Anterior cingulate cortex (tissue), 58 donors: ENCODE measurements around the gene CELF5.
"Not testable (repeated sequence)": the region's sequence is repeated elsewhere in the genome, so short reads cannot be mapped to it uniquely, and the experiment has no call there.

Experiments
- DNase-seq, 58 donors: peaks; one replicate each; lab custom pipeline; 2025; lab: John Stamatoyannopoulos, UW

CELF5 gene

GRCh38 chr19:3234800-3235199 lies 10.3 kb downstream of the CELF5 start:
- no peak for DNase-seq

DNA sequence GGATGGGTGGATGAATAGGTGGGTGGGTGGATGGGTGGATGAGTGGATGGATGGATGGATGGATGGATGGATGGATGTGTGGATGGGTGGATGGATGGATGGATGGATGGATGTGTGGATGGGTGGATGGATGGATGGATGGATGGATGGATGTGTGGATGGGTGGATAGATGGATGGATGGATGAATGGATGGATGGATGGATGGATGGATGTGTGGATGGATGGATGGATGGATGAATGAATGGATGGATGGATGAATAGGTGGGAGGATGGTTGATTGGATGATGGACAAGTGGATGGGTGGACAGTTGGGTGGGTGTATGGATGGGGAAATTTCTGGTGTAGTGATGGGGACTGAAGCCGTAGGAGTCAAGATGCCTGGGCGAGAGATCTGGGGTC lies 11.1 kb downstream of the CELF5 start:
- DNase-seq: not testable (repeated sequence)

DNA sequence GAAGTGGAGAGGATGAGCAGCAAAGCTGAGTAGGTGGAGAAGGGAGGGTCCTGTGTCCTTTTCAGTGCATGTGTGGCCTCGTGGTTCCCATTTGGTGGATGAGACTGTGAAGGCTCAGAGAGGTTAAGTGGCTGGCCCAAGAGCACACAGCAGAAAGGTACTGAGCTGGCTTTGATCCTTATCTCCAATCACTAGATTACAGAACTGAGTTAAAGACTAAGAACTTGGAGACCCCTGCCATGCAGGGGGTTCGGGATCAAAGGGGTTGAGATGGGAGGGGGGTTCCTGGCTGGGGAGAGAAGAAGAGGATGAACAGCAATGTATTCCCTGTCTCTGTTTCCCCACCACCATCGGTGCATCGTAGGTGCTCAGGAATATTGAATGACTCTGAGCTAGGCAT lies 11.8 kb downstream of the CELF5 start:
- DNase-seq: no peak

DNA sequence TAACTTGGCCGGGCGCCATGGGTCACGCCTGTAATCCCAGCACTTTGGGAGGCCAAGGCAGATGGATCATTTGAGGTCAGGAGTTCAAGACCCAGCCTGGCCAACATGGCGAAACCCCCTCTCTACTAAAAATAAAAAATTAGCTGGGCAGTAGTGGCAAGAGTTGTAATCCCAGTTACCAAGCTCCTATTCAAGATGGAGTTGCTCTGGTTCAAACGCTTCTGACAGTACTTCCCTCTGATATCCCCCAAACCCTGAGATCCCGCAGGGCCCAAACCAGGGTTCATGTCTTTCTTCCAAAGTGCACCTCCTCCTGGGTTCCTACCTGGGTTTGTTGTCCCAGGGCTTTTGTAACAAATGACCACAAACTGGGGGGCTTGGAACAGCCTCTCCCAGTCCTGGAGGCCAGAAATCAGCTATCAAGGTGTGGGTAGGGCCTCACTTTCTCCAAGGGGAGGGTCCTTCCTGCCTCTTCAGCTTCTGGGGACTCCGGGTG lies 13.7 kb downstream of the CELF5 start:
- no peak for DNase-seq

DNA sequence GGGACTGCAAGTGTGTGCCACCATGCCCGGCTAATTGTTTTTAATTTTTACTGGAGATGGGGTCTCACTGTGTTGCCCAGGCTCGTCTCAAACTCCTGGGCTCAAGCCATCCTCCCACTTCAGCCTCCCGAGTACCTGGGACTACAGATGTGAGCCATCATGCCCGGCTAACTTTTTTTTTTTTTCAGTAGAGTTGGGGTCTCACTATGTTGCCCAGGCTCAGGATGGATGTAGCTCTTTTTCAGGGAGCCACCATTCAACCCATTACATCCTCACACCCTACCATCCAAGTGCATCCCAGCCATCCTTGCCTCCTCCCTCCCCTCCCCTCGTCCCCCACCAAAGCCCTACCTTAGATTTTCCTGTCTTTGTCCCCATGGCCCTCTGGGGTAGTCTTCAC lies 14.9 kb downstream of the CELF5 start:
- no peak for DNase-seq

DNA sequence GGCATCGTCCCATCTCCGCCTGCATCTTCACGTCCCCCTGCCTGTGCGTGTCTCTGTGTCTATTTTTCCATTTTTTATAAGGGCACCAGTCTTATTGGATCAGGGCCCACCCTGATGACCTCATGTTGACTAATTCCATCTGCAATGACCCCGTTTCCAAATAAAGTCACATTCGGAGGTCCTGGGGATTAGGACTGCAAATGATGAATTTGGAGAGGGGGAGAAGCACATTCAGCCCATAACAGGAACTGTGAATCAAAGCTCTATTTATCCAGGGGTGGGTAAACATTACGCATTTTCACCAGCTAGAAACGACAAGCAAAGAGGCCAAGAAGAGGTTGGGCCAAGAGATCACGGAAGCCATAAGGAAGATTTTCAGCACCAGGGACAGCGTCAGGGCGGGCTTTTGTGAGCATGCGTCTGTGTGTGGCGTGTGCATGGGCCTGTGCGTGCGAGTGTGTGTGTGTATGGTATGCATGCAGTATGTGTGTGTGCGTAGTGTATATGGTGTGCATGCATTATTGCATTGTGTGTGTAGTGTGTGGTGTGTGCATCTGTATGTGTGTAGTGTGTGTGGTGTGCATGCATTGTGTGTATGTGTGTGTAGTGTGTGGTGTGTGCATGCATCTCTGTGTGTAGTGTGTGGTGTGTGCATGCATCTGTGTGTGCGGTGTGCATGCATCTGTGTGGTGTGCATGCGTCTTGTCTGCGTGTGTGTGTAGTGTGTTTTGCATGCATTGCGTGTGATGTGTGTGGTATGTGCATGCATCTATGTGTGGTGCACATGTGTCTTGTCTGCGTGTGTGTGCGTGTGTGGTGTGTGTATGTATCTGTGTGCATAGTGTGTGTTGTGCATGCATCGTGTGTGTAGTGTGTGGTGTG lies 19.6 kb downstream of the CELF5 start:
- peak in 1 of 58 donors; percentile 5 for DNase-seq

- no peak for DNase-seq
Observed at GRCh38 chr19:3245050-3245449, 20.6 kb downstream of the CELF5 start.

- DNase-seq: no peak
Observed at GRCh38 chr19:3248728-3249326, 24.4 kb downstream of the CELF5 start.

- peak in 1 of 58 donors; percentile 22 for DNase-seq
Observed at GRCh38 chr19:3249408-3249807, 24.9 kb downstream of the CELF5 start.

GRCh38 chr19:3250675-3251074 lies 26.2 kb downstream of the CELF5 start:
- no peak for DNase-seq

DNA sequence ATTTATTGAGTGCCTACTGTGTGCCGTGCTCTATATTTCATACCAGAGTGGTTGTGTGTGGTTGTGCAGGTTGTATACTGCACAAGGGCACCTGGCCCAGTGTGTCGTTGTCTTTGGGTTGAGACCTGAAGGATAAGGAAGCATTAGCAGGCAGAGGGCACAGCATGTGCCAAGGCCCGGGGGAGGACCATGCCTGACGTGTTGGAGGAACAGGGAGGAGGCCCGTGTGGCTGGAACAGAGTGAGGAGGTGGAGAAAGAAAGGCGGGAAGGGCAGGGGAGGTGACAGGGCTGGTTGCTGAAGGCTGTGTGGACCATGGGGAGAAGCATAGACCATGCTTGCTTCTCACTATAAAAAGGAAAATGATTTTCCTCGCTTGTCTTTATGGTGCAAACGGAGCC lies 26.8 kb downstream of the CELF5 start:
- no peak for DNase-seq

GRCh38 chr19:3252650-3253049 lies 28.2 kb downstream of the CELF5 start:
- no peak for DNase-seq

DNA sequence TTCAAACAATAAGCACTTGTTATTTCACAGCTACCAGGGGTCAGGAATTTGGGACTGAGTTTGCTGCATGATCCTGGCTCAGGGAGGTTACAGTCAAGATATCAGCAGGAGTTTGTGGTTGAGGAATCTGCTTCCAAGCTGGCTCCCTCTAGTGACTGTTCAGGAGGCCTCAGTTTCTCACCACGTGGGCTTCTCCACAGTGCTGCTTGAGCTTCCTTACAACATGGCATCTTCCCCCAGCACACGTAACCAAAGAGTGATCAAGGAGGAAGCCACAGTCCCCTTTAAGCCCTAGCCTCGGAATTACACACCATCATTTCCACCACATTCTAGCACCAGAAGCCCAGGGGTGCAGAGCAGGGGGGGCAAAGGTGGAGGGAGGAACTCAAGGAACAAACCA lies 28.8 kb downstream of the CELF5 start:
- DNase-seq: no peak

DNA sequence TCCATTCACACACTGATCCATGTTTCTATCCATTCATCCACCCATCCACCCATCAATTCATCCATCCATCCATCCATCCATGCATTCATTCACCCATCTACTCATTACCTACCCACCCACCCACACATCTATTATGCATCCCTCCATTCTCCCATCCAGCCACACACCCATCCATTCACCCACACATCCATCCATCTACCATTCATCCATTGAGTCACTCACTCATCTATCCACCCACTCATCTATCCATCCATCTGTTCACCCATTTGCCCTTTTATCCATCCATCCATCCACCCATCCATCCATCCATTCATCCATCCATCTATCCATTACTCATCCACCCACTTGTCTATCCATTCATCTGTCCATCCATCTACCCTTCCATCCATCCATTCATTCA lies 30.1 kb downstream of the CELF5 start:
- no peak for DNase-seq

DNA sequence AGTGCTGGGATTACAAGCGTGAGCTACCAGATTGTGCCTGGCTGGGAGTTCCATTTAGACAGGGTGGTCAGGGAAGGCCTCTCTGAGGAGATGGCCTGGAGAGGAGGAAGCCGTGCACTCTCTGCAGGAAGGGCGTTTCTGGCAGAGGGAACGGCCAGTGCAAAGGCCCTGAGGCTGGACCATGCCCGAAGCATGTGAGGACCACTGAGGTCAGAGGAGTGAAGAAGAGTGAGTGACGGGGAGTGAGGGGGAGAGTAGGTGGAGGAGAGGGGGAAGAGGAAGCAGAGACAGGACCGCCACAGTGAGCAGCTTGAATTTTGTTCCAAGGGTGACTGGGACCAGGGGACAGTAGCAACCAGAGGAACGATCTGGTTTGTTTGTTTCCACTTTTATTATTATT lies 32.6 kb downstream of the CELF5 start:
- no peak for DNase-seq

- no peak for DNase-seq
Observed at GRCh38 chr19:3262362-3262761, 37.9 kb downstream of the CELF5 start.

- DNase-seq: no peak
Observed at GRCh38 chr19:3263866-3264265, 39.4 kb downstream of the CELF5 start.

DNA sequence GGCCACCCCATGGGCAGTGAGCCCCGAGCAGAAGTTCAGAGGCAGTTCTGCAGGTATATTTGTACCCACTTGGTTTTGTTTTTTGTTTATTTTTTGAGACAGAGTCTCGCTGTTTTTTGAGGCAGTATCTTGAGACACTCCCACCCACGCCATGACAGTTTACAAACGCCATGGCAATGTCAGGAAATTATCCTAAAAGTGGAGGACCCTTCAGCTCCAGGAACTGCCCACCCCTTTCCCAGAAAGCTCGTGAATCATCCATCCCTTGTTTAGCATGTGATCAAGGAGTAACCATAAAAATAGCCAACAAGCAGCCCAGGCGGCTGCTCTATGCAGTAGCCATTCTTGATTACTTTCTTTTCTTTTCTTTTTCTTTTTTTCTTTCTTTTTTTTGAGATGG lies 41.0 kb downstream of the CELF5 start:
- DNase-seq: peak in 1 of 58 donors; percentile 5

DNA sequence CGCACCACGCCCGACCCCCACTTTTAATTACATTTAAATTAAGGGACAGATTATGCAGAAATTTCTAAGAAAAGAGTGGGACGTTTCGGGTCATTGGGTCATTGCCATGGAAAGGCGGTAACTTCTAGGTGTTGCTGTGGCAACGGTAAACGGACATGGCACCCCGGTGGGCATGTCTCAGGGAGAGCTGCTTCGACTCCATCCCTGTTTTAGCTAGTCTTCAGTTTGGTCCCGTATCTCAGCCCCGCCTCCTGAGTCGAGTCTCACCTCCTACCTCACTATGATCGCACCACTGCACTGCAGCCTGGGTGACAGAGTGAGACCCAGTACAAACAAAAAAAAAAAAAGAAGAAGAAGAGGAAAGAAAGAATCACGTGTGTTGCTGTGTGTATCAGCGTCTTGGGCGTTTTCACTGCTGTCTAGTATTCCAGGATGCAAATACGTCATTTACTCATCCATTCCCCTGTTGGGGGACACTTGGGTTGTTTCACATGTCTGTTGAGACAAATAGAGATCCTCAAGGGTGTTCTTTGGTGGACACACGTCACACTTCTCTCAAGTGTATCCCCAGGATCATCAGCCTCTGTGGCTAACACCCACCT lies 41.7 kb downstream of the CELF5 start:
- no peak for DNase-seq

DNA sequence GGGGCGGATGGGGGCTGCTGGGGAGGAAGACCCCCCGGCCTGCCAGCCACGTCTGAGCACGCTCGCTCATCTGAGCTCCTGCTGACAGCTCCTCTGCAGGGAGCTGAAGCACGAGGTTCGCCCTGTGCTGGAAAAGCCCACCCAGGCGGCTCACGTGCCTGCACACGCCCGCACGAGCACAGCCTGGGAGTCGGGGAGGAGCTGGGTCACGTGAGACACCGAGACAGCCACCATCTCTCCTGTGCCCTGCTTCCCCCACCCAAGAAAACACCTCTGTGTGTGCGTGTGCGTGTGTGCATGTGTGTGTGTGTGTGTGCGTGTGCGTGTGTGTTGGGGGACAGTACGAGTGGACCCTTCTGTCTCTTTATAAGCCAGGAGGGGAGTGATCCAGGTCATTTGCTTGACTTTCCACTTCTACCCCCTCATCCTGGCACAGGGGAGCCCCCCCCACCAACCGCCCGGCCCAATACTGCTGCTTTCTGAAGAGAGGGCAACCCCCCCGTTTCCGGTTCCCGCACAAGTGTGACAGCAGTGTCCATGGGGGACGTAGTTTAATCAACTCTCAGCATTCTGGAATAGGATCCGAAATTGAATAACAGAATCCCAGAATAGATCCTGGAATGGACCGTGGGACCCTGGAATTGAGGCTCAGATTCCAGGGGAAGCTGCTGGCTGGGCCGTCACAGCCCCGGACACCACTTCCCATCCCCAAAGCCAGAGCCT lies 42.5 kb downstream of the CELF5 start:
- DNase-seq: peak in 31 of 58 donors; percentile 4 to 74 (median 32)

DNA sequence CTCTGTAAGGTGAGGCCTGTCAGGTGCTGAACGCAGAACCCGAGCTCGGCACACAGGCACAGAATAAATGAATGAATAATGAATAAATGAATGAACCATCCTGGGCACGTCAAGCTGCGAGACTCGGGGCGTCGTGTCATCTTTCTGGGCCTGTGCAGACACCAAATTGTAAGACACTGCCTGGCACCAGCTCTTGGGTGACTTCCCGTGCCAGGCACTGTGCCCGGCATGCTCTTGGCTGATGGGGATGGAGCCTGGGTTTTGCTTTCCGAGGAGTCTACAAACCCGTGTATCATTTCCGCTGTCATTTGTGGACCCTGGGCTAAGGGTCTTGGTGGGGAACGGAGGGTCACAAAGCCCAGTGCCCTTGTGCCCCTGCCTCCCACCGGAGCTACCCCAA lies 43.9 kb downstream of the CELF5 start:
- peak in 46 of 58 donors; percentile 5 to 79 (median 39) for DNase-seq
